ENCODE data around the gene SLC49A4. TPM values are rescaled to one million over a fixed set of nuclear protein-coding genes. Genes with fewer than 3 reads are reported as not detected.

The SLC49A4 gene
- total RNA-seq, 1 donor from 2014 or later = 32.1 TPM

- no peak for DNase-seq
Measured at GRCh38 chr3:122786066-122786465, 8.8 kb upstream of the SLC49A4 start.

GRCh38 chr3:122787872-122788271 lies 7.0 kb upstream of the SLC49A4 start:
- no peak for DNase-seq

- no peak for DNase-seq
Measured at GRCh38 chr3:122789585-122790273, 5.1 kb upstream of the SLC49A4 start.

GRCh38 chr3:122793568-122794416 lies 1.1 kb upstream of the SLC49A4 start, which contains the start of gene HSPBAP1:
HSPBAP1 (minus strand) TSS chr3:122793831; CDS start chr3:122793680, 151 bp downstream.
- DNase-seq = no peak

- no peak for DNase-seq
Measured at GRCh38 chr3:122794483-122794778, 438 bp upstream of the SLC49A4 start.

GRCh38 chr3:122795674-122796195 lies 866 bp downstream of the SLC49A4 start:
- no peak for DNase-seq

GRCh38 chr3:122797291-122797690 lies 2.4 kb downstream of the SLC49A4 start:
- DNase-seq = no peak

- DNase-seq = no peak
Measured at GRCh38 chr3:122799322-122799721, 4.5 kb downstream of the SLC49A4 start.

GRCh38 chr3:122800031-122800430 lies 5.2 kb downstream of the SLC49A4 start:
- no peak for DNase-seq

- DNase-seq = no peak
Measured at GRCh38 chr3:122800706-122801237, 5.9 kb downstream of the SLC49A4 start.

GRCh38 chr3:122802323-122802722 lies 7.5 kb downstream of the SLC49A4 start:
- no peak for DNase-seq

- DNase-seq = no peak
Measured at GRCh38 chr3:122803977-122804376, 9.1 kb downstream of the SLC49A4 start.

GRCh38 chr3:122810734-122811133 lies 15.9 kb downstream of the SLC49A4 start:
- DNase-seq = no peak

GRCh38 chr3:122816587-122816986 lies 21.7 kb downstream of the SLC49A4 start:
- DNase-seq = no peak

- no peak for DNase-seq
Measured at GRCh38 chr3:122824465-122825381, 29.9 kb downstream of the SLC49A4 start.

- DNase-seq = no peak
Measured at GRCh38 chr3:122825460-122825859, 30.6 kb downstream of the SLC49A4 start.

- DNase-seq = no peak
Measured at GRCh38 chr3:122826278-122826677, 31.4 kb downstream of the SLC49A4 start.

- no peak for DNase-seq
Measured at GRCh38 chr3:122828281-122828680, 33.4 kb downstream of the SLC49A4 start.

GRCh38 chr3:122835590-122835989 lies 40.7 kb downstream of the SLC49A4 start:
- DNase-seq = no peak

- no peak for DNase-seq
Measured at GRCh38 chr3:122843604-122844003, 48.7 kb downstream of the SLC49A4 start.

- DNase-seq = no peak
Measured at GRCh38 chr3:122857019-122857418, 62.1 kb downstream of the SLC49A4 start.

GRCh38 chr3:122858373-122858772 lies 63.5 kb downstream of the SLC49A4 start:
- DNase-seq = no peak

Measured in occipital lobe (tissue), 2 donors.